NCI-H748 (cell line): ENCODE results near the gene ITGB7.

Experiments used
- DNase-seq: peaks from one replicate; lab custom pipeline; 2025; ENCODE audit not compliant: unreplicated experiment; lab: John Stamatoyannopoulos, UW

Gene ITGB7

GRCh38 chr12:53199700-53200099 is 7.4 kb downstream of the ITGB7 start:
- no peak for DNase-seq

DNA sequence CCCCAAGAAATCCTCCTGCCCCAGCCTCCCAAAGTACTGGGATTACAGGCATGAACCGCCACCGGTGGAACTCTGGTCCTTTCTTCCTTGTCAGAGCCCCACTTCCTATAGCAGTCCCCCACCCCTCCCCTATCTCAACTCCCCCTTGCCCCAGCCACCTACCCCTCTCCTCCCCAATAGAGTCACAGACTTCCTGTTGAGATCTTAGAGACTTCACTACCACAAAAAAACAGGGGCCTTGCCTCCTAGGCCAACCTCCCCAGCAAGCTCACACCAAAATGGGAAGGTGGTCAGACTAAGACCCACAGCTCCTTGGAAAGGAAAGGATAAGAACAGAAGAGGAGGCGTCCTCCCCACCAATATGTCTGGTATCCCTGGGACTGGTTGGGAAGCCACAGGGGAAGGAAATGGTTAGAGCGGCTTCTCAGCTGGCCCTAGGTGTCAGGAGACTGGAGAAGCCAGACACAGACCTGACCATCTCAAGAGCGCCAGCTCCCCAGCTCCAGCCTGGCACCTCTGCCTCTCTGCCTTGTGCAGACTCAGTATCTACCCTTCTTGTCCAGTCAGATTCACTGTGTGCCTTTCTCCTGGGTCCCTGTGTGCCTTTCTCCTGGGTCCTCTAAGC is 8.5 kb downstream of the ITGB7 start:
- DNase-seq = no peak

- no peak for DNase-seq
Observed at GRCh38 chr12:53197011-53197640, 9.9 kb downstream of the ITGB7 start.

GRCh38 chr12:53196486-53196885 is 10.6 kb downstream of the ITGB7 start:
- DNase-seq = peak; percentile 29

DNA sequence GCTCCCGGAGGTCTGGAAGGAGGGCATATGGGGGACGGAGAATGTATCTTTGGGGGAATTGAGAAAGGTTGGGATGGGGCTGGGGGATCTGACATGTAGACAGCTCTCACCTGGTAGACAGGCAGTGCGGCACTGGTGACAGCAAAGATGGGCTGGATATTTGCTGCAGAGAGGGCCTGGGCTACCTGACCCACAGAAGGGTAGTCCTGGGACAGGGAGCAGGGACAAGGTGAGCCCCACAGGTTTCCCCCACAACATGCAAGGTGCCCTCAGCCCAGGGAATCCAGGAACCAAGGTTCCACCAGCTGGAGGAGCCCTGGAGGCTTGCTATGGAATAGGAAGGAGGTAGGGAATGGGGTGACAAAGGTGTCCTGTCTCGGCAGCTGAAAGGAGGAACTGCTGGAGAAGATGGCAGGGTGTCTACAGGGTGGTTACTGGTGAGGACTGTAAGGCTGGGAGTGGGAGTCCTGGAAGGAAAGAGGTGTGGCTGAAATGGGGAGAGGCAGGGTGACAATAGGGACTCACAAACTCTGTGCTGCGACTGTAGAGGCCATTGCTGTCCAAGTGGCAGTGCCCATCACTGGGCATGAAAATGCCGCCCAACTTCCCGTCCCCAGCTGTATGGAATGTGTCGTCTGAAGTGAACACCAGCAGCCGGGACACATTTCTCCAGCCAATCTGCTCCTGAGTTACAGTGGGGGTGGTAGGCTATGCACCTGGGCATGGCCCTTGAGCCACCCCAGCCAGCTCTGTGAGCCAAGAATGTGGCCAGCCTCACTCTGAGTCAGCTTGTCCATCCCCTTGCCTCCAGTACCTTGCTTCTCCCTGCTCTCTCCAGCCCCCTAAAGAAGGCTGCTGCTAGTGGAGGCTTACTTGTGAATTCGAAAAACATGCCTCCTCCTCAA is 11.3 kb downstream of the ITGB7 start:
- no peak for DNase-seq

DNA sequence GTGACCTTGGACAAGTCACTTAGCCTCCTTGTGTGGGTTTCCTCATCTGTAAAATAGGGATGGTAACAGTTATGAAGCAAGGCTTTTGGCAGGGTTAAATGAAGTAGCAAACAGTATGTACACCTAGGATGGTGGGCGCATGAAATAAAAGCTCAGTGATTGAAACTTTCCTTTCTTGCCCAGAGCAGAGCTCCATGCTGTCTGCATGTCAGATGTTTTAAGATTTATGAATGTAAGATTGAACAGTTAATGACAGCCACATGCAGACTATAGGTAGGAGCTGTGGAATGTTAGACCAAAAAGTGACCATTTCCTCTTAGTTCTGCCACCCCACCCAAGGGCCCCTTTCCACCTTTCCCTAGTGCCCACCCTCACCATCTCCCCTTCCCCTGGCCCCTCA is 12.1 kb downstream of the ITGB7 start:
- DNase-seq = no peak

DNA sequence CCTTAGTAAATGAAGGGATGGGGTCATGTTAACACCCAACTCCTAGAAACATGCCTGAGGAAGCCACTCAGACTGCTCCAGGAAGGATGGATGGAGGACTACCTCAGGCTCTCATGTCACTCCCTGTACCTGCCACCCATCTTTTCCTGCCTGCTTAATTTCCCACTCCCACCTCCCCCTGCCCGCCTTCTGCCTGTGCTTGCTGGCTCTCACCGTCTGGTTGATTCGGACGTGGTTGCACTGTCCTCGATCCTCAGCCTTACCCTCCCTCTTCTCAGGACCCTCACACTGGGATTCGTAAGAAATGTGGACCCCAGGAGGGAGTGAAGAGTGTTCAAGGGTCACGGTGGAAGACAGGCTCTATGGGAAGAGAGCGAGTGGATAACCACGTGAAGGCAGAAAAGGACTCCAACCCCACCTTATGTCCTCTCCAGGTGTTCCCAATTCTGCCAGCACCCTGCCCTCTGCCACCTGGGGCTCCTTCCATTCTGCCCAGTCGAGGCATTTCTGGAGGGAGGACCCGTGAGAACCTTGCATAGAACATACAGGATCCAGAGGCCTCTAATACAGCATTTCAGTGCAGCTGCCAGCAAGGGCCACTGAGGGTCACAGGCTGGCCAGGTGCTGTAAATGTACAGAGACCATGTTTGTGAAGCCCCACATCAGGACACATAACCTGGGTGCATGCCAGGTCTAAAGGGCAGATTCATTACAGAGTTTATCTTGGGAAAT is 12.9 kb downstream of the ITGB7 start:
- DNase-seq = no peak

GRCh38 chr12:53193040-53193439 is 14.0 kb downstream of the ITGB7 start:
- no peak for DNase-seq

GRCh38 chr12:53192531-53193021 is 14.5 kb downstream of the ITGB7 start:
- no peak for DNase-seq

- DNase-seq = no peak
Observed at GRCh38 chr12:53191885-53192530, 15.0 kb downstream of the ITGB7 start.

DNA sequence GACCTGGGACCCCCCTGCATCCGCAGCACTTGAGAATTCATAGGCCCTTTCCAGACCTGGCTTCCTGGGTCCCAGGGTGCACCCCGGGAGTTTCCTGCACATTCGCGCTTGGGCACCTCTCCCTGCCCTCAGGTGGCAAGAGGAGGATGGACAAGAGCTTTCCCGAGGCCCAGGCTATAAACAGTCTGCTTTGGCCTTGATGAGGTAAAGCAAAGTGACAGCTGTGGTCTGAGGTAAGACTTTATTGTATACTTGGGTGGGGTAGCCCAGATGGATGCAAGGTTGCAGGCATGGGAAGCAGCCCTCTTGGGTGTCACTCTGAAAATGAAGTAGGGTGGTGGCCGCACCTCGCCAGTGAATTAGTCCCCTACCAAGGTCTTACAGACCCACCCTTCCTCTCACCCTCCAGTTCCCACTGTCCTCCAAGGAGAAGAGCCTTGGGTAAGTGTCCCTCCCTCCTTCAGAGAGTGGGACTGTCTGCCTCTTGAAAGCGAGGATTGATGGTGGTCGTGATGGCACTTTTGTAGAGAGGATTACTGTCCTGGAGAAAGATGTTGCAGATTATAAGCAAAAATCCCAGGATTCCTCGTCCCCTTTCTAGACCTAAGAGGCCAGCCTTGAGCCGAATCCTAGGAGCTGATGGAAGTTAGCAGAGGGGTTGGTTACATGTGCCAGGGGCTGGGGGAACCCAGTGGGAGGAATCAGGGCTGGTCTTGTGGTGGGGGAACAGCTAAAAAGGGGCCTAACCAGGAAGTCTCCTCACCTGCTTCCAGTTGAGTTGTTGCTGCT is 15.8 kb downstream of the ITGB7 start:
- no peak for DNase-seq

DNA sequence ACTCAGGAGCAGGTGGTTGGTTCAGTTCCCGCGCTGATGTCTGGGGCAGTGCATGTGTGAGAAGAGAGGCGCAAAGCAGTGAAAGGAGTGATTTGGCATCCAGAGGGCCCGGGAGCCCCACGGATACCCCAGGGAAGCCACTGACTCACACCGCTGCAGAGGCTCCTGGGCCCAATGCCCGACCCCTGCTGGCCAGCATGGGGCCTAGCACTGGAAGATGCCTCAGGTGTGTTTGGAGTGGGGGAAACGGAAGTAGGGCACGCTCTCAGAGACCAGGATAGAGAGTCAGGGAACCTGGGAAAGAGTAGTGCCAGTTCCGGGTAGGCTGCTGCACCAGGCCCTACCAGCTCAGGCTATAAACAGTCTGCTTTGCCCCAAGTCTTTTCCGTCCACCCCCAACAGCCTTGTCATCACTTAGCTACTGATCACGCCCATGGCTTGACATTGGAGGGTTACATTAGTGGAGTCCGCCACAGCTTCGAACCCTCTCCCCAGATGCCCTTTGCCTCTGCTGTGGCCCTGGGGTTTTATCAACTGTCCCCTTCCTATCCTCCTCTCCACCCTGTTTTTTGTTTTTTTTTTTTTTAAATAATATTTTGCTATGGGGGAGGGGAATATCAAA is 16.8 kb downstream of the ITGB7 start:
- peak; percentile 56 for DNase-seq

GRCh38 chr12:53187145-53187899 is 19.7 kb downstream of the ITGB7 start:
- DNase-seq = no peak

DNA sequence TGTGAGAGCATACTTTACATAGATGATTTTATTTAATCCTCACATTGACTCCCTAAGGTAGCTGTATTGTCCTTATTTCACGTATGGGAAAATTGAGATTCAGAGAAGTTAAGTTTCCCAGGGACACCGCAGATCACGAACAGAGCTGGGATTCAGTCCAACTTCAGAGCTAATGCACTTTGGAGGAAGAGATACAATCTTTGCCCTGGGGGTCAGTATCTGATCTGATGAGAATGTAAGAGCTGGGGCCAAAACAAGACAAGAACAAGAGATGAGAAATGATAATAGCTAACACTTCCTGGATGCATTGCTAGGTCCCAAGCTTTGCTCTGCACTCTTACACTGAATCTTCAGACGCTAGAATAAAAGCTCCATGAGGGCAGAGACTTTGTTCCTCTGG is 20.3 kb downstream of the ITGB7 start:
- DNase-seq = no peak

DNA sequence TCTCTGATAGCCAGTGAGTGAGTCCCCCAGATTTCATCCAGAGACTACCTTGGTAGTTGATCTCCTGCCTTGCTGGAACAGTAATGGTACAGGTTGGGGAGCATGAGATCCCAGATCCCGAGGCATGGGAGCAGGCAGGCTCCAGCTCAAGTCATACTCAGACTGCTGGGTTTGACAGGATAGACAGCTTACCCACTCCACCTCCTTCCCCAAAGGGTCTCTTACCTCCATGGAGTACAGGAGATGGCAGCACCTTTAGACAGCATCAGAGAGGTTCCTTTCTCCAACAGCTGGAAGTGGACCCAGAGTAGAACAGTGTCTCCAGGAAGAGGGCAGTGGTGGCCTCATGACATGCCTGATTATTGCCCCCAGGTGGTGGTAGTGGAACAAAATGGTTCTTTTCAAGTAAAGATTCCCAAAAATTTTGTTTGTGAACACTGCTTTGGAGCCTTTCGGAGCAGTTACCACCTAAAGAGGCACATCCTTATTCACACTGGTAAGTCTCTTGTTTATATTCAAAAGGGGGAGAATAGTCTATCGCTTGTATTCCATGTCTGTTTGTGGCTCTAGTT is 21.4 kb downstream of the ITGB7 start:
- DNase-seq = no peak

DNA sequence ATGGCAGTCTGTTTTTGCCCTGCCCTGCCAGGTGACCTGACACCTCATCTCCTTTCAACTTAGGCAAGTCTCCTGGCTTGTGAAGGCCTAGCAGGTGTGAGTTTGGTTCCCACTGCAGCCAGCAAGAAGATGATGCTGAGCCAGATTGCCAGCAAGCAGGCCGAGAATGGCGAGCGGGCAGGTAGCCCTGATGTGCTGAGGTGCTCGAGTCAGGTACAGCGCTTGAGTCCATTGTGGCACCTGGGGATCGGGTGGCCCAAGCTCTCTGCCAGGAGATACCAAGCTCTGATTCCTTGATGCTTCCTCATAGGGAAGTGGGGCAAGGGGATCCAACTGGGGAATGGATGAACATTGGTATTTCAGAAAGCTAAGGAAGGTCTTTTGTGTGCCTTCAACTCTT is 22.2 kb downstream of the ITGB7 start:
- DNase-seq = no peak

- DNase-seq = no peak
Observed at GRCh38 chr12:53182903-53183302, 24.1 kb downstream of the ITGB7 start.

GRCh38 chr12:53181935-53182334 is 25.1 kb downstream of the ITGB7 start:
- DNase-seq = no peak
